CD4-positive, alpha-beta T cell treated with Interleukin-1 beta for 1 hour (primary cell): Measurements from ENCODE around the gene CIAO2B.

Experiments used
- DNase-seq, 2 donors: peaks; one replicate each; pipeline ENCODE4 v3.0.0-alpha.2; 2020 to 2022

Gene CIAO2B

DNA sequence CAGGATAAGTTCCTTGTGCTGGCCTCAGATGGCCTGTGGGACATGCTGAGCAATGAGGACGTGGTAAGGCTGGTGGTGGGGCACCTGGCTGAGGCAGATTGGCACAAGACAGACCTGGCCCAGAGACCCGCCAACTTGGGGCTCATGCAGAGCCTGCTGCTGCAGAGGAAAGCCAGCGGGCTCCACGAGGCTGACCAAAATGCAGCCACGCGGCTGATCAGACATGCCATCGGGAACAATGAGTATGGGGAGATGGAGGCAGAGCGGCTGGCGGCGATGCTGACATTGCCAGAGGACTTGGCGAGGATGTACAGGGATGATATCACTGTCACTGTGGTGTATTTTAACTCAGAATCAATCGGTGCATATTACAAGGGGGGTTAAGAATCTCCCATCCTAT, 48.7 kb downstream of the CIAO2B start:
- no peak for DNase-seq

DNA sequence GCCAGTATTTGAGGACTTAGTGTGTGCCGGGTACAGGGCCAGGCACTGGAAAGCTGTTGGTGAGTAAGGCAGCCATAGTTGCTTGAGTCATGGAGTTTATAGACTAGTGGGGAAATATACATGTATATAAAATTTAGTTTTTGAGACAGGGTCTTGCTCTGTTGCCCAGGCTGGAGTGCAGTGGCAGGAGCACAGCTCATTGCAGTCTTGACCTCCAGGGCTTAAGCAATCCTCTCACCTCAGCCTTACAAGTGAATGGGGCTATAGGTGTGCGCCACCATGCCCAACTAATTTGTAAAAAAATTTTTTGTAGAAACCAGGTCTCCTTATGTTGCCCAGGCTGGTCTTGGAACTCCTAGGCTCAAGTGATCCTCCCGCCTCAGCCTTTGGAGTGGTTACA, 51.5 kb downstream of the CIAO2B start:
- DNase-seq, result no peak
